Lower leg skin (tissue), 4 donors: ENCODE data around the gene AKT1S1. TPM values are rescaled to one million over a fixed set of nuclear protein-coding genes. Genes with fewer than 3 reads are reported as not detected.

Experiments
- DNase-seq, 2 donors: peaks; one replicate each; pipeline ENCODE4 v3.0.0-alpha.2; 2019; ENCODE audit warnings: low spot score in 2 of 2
- H3K4me3 ChIP-seq: fragments of 200-600 bp; sonication (generic); 2 replicates; pipeline ENCODE4 v1.5.1; 2017; ENCODE audit warnings: mild to moderate bottlenecking, low read depth; ENCODE audit not compliant: poor library complexity, severe bottlenecking
- CTCF ChIP-seq, 3 donors: fragments of 450-650 bp; IDR thresholded peaks; one replicate each; pipeline ENCODE4 v1.5.1; 2016; ENCODE audit warnings: antibody characterized with exemption in 3 of 3, mild to moderate bottlenecking in 3 of 3, moderate library complexity in 2 of 3
- POLR2A ChIP-seq, 2 donors: fragments of 450-650 bp; IDR thresholded peaks; one replicate each; pipeline ENCODE4 v1.6.1; 2016 to 2017; ENCODE audit warnings: antibody characterized with exemption in 2 of 2, mild to moderate bottlenecking in 1 of 2, moderate library complexity in 1 of 2
- WGBS, 2 donors: methylation state at CpG; one replicate each; pipeline ENCODE4 v1.1.5; 2018; 5-methylcytosine and 5-hydroxymethylcytosine counted together
- intact Hi-C: fragments of 100-400 bp; cut with DNase I; formaldehyde crosslinking; loops from one replicate; pipeline ENCODE4 v1.15.0; 2023; ENCODE audit warnings: low total_unique reads
- total RNA-seq, 4 donors: library from RNA; depleted of rRNA; stranded (reverse); fragments of >200 nt; gene quantifications; one replicate each; pipeline ENCODE4 v1.1.0, GENCODE V29; 2016

AKT1S1 gene
- total RNA-seq, 4 donors from 2014 or later: 15.3 to 28.9 (median 23.8) TPM

- no peak for DNase-seq
- no peak overlapping the region for H3K4me3 ChIP-seq
- no peak for TF ChIP-seq POLR2A (IDR thresholded peaks at IDR 0.05)
- TF ChIP-seq CTCF (IDR thresholded peaks at IDR 0.05): no peak
- WGBS, 2 donors: 88 to 89% methylated on average over 3 of the region's 3 CpGs
- intact Hi-C loops: no loop called here
Observed at GRCh38 chr19:49884760-49885159, 7.6 kb upstream of the AKT1S1 start.

GRCh38 chr19:49884109-49884508 lies 7.0 kb upstream of the AKT1S1 start:
- intact Hi-C loops: no loop called here
- DNase-seq: no peak
- no peak for TF ChIP-seq CTCF (IDR thresholded peaks at IDR 0.05)
- no peak for TF ChIP-seq POLR2A (IDR thresholded peaks at IDR 0.05)

DNA sequence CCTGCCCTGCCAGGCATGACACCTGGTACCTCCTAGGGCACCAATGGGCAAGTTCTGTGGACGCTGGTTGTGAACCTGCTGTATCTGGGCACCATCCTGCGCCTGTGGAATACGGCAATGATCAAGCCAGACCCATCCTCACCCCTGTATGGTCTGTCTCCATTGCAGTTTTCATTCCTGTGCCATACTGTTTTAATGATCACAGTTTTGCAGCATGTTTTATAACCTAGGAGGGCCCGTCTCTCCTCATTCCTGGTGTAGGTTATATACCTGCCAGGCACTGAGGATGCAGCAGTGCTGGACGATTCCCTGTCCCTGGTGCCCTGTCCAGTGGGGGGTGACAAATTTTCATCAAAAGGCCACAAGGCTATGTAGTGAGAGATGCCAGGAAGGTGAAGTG lies 5.9 kb upstream of the AKT1S1 start:
- WGBS, 2 donors: 97 to 100% methylated on average over 5 of the region's 5 CpGs
- TF ChIP-seq CTCF (IDR thresholded peaks at IDR 0.05) (no peak), POLR2A (IDR thresholded peaks at IDR 0.05) (no peak)
- DNase-seq: no peak
- no peak overlapping the region for H3K4me3 ChIP-seq
- intact Hi-C loops: no loop called here

More at GRCh38 chr19:49884109-49884508, 7.0 kb upstream of the AKT1S1 start:
- WGBS, 2 donors: 91 to 92% methylated on average over 18 of the region's 18 CpGs
- H3K4me3 ChIP-seq: no peak overlapping the region

DNA sequence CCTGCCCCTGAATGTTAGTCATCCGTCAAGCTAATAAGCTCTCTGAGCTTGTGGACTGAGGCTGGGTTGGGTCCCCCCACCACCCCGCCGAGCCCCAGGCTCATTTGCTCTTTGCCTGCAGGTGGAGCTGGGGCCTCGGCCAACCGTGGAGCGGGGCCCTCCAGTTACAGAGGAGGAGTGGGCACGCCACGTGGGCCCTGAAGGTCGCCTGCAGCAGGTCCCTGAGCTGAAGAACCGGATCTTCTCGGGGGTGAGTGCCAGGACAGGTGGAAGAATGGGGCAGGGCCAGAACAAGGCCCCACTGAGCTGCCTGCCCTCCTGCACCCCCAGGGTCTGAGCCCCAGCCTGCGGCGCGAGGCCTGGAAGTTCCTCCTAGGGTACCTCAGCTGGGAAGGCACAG lies 5.5 kb upstream of the AKT1S1 start:
- TF ChIP-seq POLR2A (IDR thresholded peaks at IDR 0.05) (no peak), CTCF (IDR thresholded peaks at IDR 0.05) (no peak)
- H3K4me3 ChIP-seq: no peak overlapping the region
- DNase-seq: no peak
- WGBS, 2 donors: 100% methylated on average over 3 to 10 of the region's 14 CpGs
- intact Hi-C loops: no loop called here

DNA sequence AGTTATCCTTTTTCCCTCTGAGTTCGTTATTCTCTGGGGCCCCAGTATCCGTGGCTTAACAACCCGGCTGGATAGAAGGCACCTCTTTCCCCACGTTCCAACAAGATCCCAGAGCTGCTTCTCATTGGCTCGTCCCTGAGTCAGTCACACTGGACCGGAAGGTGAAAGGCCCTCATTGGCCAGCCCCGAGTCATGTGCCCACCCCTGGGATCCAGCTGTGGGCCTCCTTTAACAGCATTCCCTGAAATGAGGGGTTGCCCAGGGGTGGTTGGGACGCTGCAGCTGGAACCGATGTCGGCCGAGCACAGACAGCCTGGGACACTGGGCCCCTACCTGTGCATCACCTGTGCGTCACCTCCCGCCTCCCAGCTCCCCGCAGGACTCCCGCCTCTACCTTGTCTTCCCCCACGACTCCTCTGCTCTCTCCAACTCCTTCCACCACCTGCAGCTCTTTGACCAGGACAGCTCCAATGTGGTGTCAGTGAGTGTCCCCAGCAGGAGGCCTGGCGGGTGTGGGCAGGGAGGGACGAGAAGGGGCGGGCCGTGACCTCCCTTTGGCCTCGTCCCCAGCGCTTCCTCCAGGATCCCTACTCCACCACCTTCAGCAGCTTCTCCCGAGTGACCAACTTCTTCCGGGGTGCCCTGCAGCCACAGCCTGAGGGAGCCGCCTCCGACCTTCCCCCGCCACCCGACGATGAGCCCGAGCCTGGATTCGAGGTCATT lies 4.7 kb upstream of the AKT1S1 start:
- no peak for DNase-seq
- TF ChIP-seq CTCF (IDR thresholded peaks at IDR 0.05): no peak
- no peak for TF ChIP-seq POLR2A (IDR thresholded peaks at IDR 0.05)
- intact Hi-C loops: no loop called here
- WGBS, 2 donors: 90% methylated on average over 27 to 31 of the region's 31 CpGs
- H3K4me3 ChIP-seq: no peak overlapping the region

DNA sequence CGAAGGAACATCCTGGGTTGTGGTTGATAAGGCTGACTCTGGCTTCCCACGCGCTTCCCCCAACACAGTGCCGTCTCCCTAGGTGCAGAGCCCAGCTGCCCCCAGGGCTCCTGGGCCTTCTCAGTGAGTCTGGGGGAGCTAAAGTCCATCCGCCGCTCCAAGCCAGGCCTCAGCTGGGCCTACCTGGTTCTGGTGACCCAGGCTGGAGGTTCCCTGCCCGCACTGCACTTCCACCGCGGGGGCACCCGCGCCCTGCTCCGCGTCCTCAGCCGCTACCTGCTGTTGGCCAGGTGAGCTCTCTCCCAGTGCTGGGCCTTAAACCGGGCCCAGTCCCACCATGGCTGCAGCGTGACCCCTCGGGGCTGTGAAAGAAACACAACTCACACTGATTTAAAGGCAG lies 4.0 kb upstream of the AKT1S1 start:
- intact Hi-C loops: no loop called here
- 92 to 98% methylated on average over 17 of the region's 17 CpGs for WGBS, 2 donors

More for the DNA sequence above, 4.0 kb upstream of the AKT1S1 start:
- DNase-seq: no peak
- H3K4me3 ChIP-seq: no peak overlapping the region
- TF ChIP-seq CTCF (IDR thresholded peaks at IDR 0.05) (no peak), POLR2A (IDR thresholded peaks at IDR 0.05) (no peak)
